HPDE6-E6E7 (cell line): ENCODE results near the gene ZNF140.
A peak's percentile ranks its signal among the peaks of the same experiment; 100 is the strongest.

Source experiments
- DNase-seq: peaks from one replicate; pipeline ENCODE4 v3.0.0; 2011; ENCODE audit warnings: missing footprints; ENCODE audit errors: extremely low spot score

The ZNF140 gene

DNA sequence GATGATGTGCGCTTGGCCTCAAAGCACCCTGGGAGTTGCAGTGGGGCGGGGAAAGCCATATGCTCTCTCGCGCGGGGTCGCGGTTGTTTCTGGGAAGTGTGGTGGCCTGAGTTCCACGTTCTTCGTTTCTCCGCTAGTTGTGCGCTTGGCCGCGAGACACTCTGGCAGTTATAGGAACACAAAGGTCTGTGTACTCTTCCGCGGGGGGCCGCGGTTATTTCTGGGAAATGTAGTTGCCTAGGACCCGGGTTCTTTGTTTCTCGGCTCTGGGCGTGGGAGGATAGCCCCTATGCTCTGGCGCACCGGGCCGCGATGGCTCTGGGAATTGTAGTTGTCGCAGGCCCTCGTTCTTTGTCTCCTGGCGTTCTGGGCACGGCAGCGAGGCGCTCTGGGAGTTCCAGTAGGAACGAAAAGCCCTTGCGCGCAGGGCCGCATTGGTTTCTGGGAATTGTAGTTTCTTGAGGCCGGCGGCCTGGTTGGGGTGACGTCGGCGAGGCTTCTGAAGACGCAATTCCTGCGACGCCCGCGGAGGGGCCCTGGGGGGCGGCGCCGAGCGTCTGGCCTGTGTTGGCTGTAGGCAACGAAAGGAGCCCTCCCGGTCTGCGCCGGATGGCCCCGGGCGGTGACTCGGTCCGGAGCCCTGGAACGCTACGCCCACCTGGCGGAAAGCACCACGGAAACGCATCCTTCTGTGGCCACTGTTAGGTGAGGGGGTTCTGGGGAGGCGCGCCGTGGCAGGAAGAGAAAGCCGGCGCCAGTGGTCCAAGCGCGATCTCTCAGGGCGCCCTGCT lies at the start of gene ZNF140:
Gene ZNF140 (plus strand): TSS at position 556 of the 791 bp plus-strand sequence. CDS start 398 bp downstream, outside the sequence.
- DNase-seq, result peak; percentile 60

GRCh38 chr12:133037207-133038005 lies 43.3 kb upstream of the ZNF140 start, which contains the start of gene ZNF84:
ZNF84 (plus strand) TSS chr12:133037509; CDS start chr12:133041468, 3,959 bp downstream.
- peak; percentile 93 for DNase-seq

DNA sequence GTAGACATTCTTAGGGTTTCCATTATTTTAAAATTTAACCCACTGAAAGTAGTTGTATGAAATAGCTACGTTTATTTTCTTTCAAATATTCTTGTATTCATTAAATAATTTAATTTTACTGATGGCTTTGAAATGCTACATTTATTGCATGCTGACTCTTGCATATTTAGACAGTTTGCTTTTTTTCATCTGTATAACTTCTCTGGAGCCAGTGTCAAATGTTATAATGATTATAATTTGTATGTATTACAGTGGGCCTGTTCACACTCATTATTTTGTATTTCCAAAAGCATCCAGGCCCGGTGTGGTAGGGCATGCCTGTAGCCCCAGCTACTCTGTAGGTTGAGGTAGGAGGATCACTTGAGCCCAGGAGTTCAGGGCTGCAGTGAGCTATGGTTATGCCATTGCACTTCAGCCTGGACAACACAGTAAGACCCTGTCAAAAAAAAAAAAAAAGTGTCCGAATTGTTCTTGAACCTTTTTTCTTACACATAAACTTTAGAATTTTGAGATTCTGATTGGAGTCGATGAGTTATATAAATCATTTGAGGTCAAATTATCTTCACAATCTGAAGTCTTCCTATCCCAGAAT lies 42.5 kb upstream of the ZNF140 start:
- no peak for DNase-seq

- no peak for DNase-seq
These were observed 34.0 kb upstream of the ZNF140 start for GRCh38 chr12:133046698-133047097.

DNA sequence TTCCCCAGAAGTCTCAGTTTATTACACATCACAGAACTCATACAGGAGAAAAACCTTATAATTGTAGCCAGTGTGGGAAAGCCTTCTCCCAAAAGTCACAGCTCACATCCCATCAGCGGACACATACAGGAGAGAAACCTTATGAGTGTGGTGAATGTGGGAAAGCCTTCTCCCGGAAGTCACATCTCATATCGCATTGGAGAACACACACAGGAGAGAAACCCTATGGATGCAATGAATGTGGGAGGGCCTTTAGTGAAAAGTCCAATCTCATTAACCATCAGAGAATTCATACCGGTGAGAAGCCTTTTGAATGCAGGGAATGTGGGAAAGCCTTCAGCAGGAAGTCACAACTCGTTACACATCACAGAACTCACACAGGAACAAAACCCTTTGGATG lies 23.3 kb upstream of the ZNF140 start:
- no peak for DNase-seq

- no peak for DNase-seq
These were observed 22.3 kb upstream of the ZNF140 start for GRCh38 chr12:133058203-133059113.

DNA sequence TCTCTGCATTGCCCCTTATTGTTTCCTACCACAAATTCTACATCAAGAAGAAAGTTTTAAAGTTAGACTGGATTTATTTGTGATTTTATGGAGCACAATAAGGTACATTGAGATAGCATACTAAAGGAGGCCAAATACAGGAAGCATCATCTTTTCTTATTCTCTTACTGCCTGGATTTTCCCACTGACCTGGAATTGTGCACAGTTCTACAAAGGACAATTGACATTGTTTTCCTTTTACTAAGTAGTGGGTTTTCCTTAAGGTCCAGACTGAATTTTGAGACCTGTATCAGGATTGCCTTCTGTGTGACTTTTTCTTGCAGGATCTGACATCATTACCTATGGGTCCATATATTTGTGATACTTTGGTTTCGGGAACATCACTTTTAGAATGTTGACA lies 18.8 kb upstream of the ZNF140 start:
- no peak for DNase-seq

DNA sequence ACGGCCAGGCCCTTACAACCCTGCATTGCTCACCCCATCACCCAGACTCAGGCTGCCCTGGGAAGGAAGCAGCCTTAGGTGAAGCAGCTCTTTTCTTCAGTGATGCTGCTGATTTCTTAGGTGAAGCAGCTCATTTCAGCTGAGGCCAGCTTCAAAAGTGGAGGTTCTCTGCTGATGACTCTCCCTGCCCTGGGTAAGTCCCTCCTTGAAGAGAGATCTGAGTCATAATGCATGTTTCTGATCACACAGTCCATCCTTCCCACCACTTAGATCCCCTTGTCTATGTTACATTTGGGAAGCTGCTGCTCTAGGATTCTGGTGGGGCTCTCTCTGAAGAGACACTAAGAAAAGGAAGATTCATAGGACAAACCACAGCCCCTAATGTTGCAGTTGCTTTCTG lies 17.2 kb upstream of the ZNF140 start:
- no peak for DNase-seq

GRCh38 chr12:133073836-133074235 lies 6.9 kb upstream of the ZNF140 start:
- no peak for DNase-seq

DNA sequence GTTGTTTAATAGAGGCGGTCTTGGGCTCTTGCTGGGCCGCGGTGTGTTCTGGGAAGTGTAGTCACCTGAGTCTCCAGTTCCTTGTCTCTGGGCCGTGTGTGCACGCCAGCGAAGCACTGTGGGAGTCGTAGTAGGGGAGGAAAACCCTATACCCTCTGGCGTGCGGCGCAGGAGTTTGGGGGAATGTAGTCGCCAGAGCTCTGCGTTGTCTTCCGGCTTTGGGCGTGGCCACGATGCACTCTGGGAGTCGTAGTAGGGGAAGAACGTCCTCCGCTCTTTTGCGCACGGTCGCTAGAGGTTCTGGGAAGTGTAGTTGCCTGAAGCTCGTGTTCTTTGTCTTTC lies 726 bp upstream of the ZNF140 start:
- peak; percentile 84 for DNase-seq

GRCh38 chr12:133081159-133081780 lies 547 bp downstream of the ZNF140 start:
- DNase-seq, result peak; percentile 4

- DNase-seq, result no peak
These were observed 2.6 kb downstream of the ZNF140 start for GRCh38 chr12:133083345-133083744.

- no peak for DNase-seq
These were observed 24.9 kb downstream of the ZNF140 start for GRCh38 chr12:133105620-133106019.

DNA sequence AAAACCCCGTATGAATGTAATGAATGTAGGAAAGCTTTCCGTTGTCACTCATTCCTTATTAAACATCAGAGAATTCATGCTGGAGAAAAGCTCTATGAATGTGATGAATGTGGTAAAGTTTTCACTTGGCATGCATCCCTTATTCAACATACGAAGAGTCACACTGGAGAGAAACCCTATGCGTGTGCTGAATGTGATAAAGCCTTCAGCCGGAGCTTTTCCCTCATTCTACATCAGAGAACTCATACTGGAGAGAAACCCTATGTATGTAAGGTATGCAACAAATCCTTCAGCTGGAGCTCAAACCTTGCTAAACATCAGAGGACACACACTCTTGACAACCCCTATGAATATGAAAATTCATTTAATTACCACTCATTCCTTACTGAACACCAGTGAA lies 25.5 kb downstream of the ZNF140 start:
- DNase-seq, result no peak

- DNase-seq, result no peak
These were observed 26.4 kb downstream of the ZNF140 start for GRCh38 chr12:133107121-133107520.

DNA sequence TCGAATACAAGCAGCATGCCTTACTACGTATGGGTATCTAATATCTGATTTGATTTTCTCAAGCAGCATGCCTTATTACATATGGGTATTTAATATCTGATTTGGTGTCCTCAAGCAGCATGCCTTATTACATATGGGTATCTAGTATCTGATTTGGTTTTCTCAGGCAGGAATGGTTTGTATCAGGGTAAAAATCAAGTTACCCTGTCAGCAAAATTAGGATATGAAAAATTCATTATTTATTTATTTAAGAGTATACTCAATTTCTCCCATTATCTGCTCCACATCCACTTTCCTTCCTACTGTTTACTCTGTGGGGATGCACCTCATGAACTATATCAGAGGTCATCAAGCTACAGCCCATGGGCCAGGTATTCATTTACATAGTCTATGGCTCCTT lies 27.4 kb downstream of the ZNF140 start:
- no peak for DNase-seq

GRCh38 chr12:133120385-133121191 lies 39.9 kb downstream of the ZNF140 start:
- DNase-seq, result no peak

- DNase-seq, result no peak
These were observed 44.0 kb downstream of the ZNF140 start for GRCh38 chr12:133124674-133125073.

- peak; percentile 26 for DNase-seq
These were observed 48.8 kb downstream of the ZNF140 start for GRCh38 chr12:133129368-133130037.
